ENCODE data around the gene AADACL3.
"Not testable (repeated sequence)": the region's sequence is repeated elsewhere in the genome, so short reads cannot be mapped to it uniquely, and the experiment has no call there.

Gene AADACL3

DNA sequence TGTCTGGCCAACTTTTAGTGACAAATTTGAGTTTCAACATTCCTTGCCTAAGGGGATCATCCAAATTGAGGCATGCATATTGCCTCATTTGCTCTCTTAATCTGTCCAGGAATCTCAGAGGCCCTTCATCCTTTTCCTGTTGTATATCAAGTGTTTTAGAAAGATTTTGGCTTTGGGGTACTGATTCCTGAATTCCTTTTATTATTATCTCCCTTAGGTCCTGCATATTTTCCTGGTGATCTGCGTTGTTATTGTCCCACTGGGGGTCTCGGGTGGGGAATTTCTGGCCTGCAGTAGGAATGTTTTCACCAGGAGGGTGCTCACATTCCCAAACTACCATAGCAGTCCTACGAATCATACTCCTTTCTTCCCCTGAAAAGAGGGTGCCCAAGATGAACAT is 4.4 kb upstream of the AADACL3 start:
- no peaks in the 10 kb centered on the region for H3K4me1 ChIP-seq (ENCODE audit: insufficient read depth, low read length, poor library complexity, severe bottlenecking)
- no peaks in the 10 kb centered on the region for H3F3A ChIP-seq (ENCODE audit: low read depth)
- H3K27me3 ChIP-seq (ENCODE audit: insufficient read depth, low read length, poor library complexity, severe bottlenecking): no peaks in the 10 kb centered on the region
- no peaks in the 10 kb centered on the region for H3K9me2 ChIP-seq (replicated peaks; ENCODE audit: low read depth, low read length)
- H3K4me2 ChIP-seq (ENCODE audit: low read depth, low read length, poor library complexity, severe bottlenecking): no peak overlapping the region
- H3K79me2 ChIP-seq (ENCODE audit: insufficient read depth, low read length): no peaks in the 10 kb centered on the region
- TF ChIP-seq, protein P1, sequence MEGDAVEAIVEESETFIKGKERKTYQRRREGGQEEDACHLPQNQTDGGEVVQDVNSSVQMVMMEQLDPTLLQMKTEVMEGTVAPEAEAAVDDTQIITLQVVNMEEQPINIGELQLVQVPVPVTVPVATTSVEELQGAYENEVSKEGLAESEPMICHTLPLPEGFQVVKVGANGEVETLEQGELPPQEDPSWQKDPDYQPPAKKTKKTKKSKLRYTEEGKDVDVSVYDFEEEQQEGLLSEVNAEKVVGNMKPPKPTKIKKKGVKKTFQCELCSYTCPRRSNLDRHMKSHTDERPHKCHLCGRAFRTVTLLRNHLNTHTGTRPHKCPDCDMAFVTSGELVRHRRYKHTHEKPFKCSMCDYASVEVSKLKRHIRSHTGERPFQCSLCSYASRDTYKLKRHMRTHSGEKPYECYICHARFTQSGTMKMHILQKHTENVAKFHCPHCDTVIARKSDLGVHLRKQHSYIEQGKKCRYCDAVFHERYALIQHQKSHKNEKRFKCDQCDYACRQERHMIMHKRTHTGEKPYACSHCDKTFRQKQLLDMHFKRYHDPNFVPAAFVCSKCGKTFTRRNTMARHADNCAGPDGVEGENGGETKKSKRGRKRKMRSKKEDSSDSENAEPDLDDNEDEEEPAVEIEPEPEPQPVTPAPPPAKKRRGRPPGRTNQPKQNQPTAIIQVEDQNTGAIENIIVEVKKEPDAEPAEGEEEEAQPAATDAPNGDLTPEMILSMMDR (conservative IDR thresholded peaks at IDR 0.05; ENCODE audit: low read length): no peak
- TF ChIP-seq EZH2phosphoT487 (IDR thresholded peaks at IDR 0.05; ENCODE audit: borderline replicate concordance): no peak
- H4K20me1 ChIP-seq (ENCODE audit: insufficient read depth, low read length, poor library complexity, severe bottlenecking): no peaks in the 10 kb centered on the region
- no peak overlapping the region for H3K9ac ChIP-seq (ENCODE audit: low read depth, low read length, poor library complexity, severe bottlenecking)
- no peak overlapping the region for H3K4me3 ChIP-seq (ENCODE audit: low read length, poor library complexity, severe bottlenecking)
- no peaks in the 10 kb centered on the region for H3K9me3 ChIP-seq (ENCODE audit: insufficient read depth, low read depth, low read length)
- H2AFZ ChIP-seq (ENCODE audit: low read length): no peak overlapping the region
- H3K36me3 ChIP-seq (ENCODE audit: insufficient read depth, low read length): no peaks in the 10 kb centered on the region

DNA sequence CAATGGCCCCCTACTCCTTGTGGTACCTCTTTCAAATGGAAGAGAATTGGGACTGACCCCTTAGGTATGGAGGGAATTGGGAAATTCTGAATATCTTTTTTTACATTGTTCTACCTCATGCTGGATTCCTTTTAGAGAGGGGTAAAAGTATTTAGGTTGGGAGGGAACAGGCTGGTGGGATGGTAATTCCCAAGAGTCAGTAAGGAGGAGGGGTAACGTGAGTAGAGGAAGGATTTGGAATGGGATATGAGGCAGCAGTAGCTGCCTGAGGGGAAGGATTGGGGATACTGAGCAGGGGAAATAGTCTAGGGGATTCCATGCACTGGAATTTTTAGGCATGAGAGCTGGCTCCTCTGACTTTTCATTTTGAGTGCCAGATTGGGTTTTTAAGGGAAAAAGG is 3.8 kb upstream of the AADACL3 start:
- H3K27me3 ChIP-seq (ENCODE audit: insufficient read depth, low read length, poor library complexity, severe bottlenecking): no peaks in the 10 kb centered on the region
- no peak overlapping the region for H3K4me2 ChIP-seq (ENCODE audit: low read depth, low read length, poor library complexity, severe bottlenecking)
- TF ChIP-seq EZH2phosphoT487 (IDR thresholded peaks at IDR 0.05; ENCODE audit: borderline replicate concordance): no peak
- TF ChIP-seq, protein P1 (conservative IDR thresholded peaks at IDR 0.05; ENCODE audit: low read length): no peak
- H3K9me2 ChIP-seq (replicated peaks; ENCODE audit: low read depth, low read length): no peaks in the 10 kb centered on the region
- H3K36me3 ChIP-seq (ENCODE audit: insufficient read depth, low read length): no peaks in the 10 kb centered on the region
- no peaks in the 10 kb centered on the region for H3K79me2 ChIP-seq (ENCODE audit: insufficient read depth, low read length)
- H3K4me3 ChIP-seq (ENCODE audit: low read length, poor library complexity, severe bottlenecking): no peak overlapping the region
- H2AFZ ChIP-seq (ENCODE audit: low read length): no peak overlapping the region
- H3K4me1 ChIP-seq (ENCODE audit: insufficient read depth, low read length, poor library complexity, severe bottlenecking): no peaks in the 10 kb centered on the region
- H3F3A ChIP-seq (ENCODE audit: low read depth): no peaks in the 10 kb centered on the region
- no peaks in the 10 kb centered on the region for H3K9me3 ChIP-seq (ENCODE audit: insufficient read depth, low read depth, low read length)
- no peaks in the 10 kb centered on the region for H4K20me1 ChIP-seq (ENCODE audit: insufficient read depth, low read length, poor library complexity, severe bottlenecking)
- H3K9ac ChIP-seq (ENCODE audit: low read depth, low read length, poor library complexity, severe bottlenecking): no peak overlapping the region

DNA sequence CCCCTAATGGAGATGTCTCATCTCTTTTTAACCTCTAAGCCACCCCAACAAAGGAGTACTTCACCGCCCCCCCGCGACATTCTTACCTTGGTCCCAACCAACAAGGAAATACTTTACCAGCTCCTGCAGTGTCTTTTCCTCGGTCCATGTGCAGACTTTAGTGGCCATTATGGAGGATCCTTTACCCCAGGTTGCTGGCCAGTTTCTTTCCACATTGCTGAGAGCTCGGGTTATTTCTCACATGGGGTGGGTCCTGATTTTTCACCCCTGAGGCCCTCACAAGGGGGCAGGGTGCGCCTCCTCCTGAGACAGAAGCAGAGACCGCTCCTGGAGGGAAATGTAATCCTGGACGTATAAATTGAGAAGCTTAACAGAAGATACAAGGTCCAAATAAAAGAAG is 3.0 kb upstream of the AADACL3 start:
- no peaks in the 10 kb centered on the region for H3F3A ChIP-seq (ENCODE audit: low read depth)
- H3K4me1 ChIP-seq (ENCODE audit: insufficient read depth, low read length, poor library complexity, severe bottlenecking): no peaks in the 10 kb centered on the region
- H3K9me3 ChIP-seq (ENCODE audit: insufficient read depth, low read depth, low read length): no peaks in the 10 kb centered on the region
- H3K4me3 ChIP-seq (ENCODE audit: low read length, poor library complexity, severe bottlenecking): no peak overlapping the region
- TF ChIP-seq, protein P1 (conservative IDR thresholded peaks at IDR 0.05; ENCODE audit: low read length): no peak
- no peak for TF ChIP-seq EZH2phosphoT487 (IDR thresholded peaks at IDR 0.05; ENCODE audit: borderline replicate concordance)
- no peaks in the 10 kb centered on the region for H3K36me3 ChIP-seq (ENCODE audit: insufficient read depth, low read length)
- H3K9ac ChIP-seq (ENCODE audit: low read depth, low read length, poor library complexity, severe bottlenecking): no peak overlapping the region
- H3K4me2 ChIP-seq (ENCODE audit: low read depth, low read length, poor library complexity, severe bottlenecking): no peak overlapping the region
- no peaks in the 10 kb centered on the region for H3K79me2 ChIP-seq (ENCODE audit: insufficient read depth, low read length)
- no peaks in the 10 kb centered on the region for H4K20me1 ChIP-seq (ENCODE audit: insufficient read depth, low read length, poor library complexity, severe bottlenecking)
- no peak overlapping the region for H2AFZ ChIP-seq (ENCODE audit: low read length)
- H3K27me3 ChIP-seq (ENCODE audit: insufficient read depth, low read length, poor library complexity, severe bottlenecking): no peaks in the 10 kb centered on the region
- H3K9me2 ChIP-seq (replicated peaks; ENCODE audit: low read depth, low read length): no peaks in the 10 kb centered on the region

DNA sequence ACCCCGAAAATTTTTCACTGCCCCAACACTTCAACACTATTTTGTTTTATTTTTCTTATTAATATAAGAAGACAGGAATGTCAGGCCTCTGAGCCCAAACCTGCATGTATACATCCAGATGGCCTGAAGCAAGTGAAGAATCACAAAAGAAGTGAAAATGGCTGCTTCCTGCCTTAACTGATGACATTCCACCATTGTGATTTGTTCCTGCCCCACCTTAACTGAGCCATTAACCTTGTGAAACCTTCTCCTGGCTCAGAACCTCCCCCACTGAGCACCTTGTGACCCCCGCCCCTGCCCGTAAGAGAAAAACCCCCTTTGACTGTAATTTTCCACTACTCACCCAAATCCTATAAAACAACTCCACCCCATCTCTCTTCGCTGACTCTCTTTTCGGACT is 2.3 kb upstream of the AADACL3 start:
- not testable (repeated sequence) for H3K9me2 ChIP-seq (replicated peaks; ENCODE audit: low read depth, low read length); H4K20me1 ChIP-seq (ENCODE audit: insufficient read depth, low read length, poor library complexity, severe bottlenecking); H3K4me1 ChIP-seq (ENCODE audit: insufficient read depth, low read length, poor library complexity, severe bottlenecking); H3K9ac ChIP-seq (ENCODE audit: low read depth, low read length, poor library complexity, severe bottlenecking); H3K4me3 ChIP-seq (ENCODE audit: low read length, poor library complexity, severe bottlenecking); H3F3A ChIP-seq (ENCODE audit: low read depth); H3K36me3 ChIP-seq (ENCODE audit: insufficient read depth, low read length); H3K79me2 ChIP-seq (ENCODE audit: insufficient read depth, low read length); H3K27me3 ChIP-seq (ENCODE audit: insufficient read depth, low read length, poor library complexity, severe bottlenecking); H3K9me3 ChIP-seq (ENCODE audit: insufficient read depth, low read depth, low read length); H2AFZ ChIP-seq (ENCODE audit: low read length); H3K4me2 ChIP-seq (ENCODE audit: low read depth, low read length, poor library complexity, severe bottlenecking)
